ENCODE measurements around the gene MYOM1. TPM values are rescaled to one million over a fixed set of nuclear protein-coding genes. Genes with fewer than 3 reads are reported as not detected.
"Not testable (repeated sequence)": the region's sequence is repeated elsewhere in the genome, so short reads cannot be mapped to it uniquely, and the experiment has no call there.

The MYOM1 gene
- total RNA-seq, 1 donor from 2014 or later: 0.26 TPM

GRCh38 chr18:3079653-3080052 is 140.1 kb downstream of the MYOM1 start:
- no peaks in the 10 kb centered on the region for H3K36me3 ChIP-seq (ENCODE audit: control insufficient read depth, insufficient read depth, low read length)
- no peaks in the 10 kb centered on the region for H3K27me3 ChIP-seq (ENCODE audit: control insufficient read depth, insufficient read depth, low read length)
- DNase-seq (ENCODE audit: low read depth) (no peak), FAIRE-seq (no peak)
- no peak for TF ChIP-seq CTCF (IDR thresholded peaks at IDR 0.05; ENCODE audit: insufficient read depth, low read length, severe bottlenecking)
- H3K4me3 ChIP-seq (ENCODE audit: low read depth, low read length): no peak overlapping the region

GRCh38 chr18:3075491-3075890 is 144.3 kb downstream of the MYOM1 start:
- FAIRE-seq (no peak), DNase-seq (ENCODE audit: low read depth) (peak; percentile 10)
- Histone ChIP-seq H3K4me3 (ENCODE audit: low read depth, low read length) (no peak overlapping the region), H3K36me3 (ENCODE audit: control insufficient read depth, insufficient read depth, low read length) (no peaks in the 10 kb centered on the region), H3K27me3 (ENCODE audit: control insufficient read depth, insufficient read depth, low read length) (no peaks in the 10 kb centered on the region)
- no peak for TF ChIP-seq CTCF (IDR thresholded peaks at IDR 0.05; ENCODE audit: insufficient read depth, low read length, severe bottlenecking)

- DNase-seq (ENCODE audit: low read depth) (no peak), FAIRE-seq (no peak)
- Histone ChIP-seq H3K4me3 (ENCODE audit: low read depth, low read length) (no peak overlapping the region), H3K27me3 (ENCODE audit: control insufficient read depth, insufficient read depth, low read length) (no peaks in the 10 kb centered on the region), H3K36me3 (ENCODE audit: control insufficient read depth, insufficient read depth, low read length) (no peaks in the 10 kb centered on the region)
- TF ChIP-seq CTCF (IDR thresholded peaks at IDR 0.05; ENCODE audit: insufficient read depth, low read length, severe bottlenecking): no peak
These were observed 145.7 kb downstream of the MYOM1 start for GRCh38 chr18:3074087-3074486.

GRCh38 chr18:3073353-3073752 is 146.4 kb downstream of the MYOM1 start:
- not testable (repeated sequence) for FAIRE-seq; DNase-seq (ENCODE audit: low read depth); H3K27me3 ChIP-seq (ENCODE audit: control insufficient read depth, insufficient read depth, low read length); H3K36me3 ChIP-seq (ENCODE audit: control insufficient read depth, insufficient read depth, low read length); H3K4me3 ChIP-seq (ENCODE audit: low read depth, low read length)

GRCh38 chr18:3071676-3072075 is 148.1 kb downstream of the MYOM1 start:
- no peaks in the 10 kb centered on the region for H3K36me3 ChIP-seq (ENCODE audit: control insufficient read depth, insufficient read depth, low read length)
- no peak overlapping the region for H3K4me3 ChIP-seq (ENCODE audit: low read depth, low read length)
- no peak for FAIRE-seq
- H3K27me3 ChIP-seq (ENCODE audit: control insufficient read depth, insufficient read depth, low read length): no peaks in the 10 kb centered on the region
- no peak for TF ChIP-seq CTCF (IDR thresholded peaks at IDR 0.05; ENCODE audit: insufficient read depth, low read length, severe bottlenecking)
- DNase-seq (ENCODE audit: low read depth): no peak

- FAIRE-seq: no peak
These were observed 149.9 kb downstream of the MYOM1 start for GRCh38 chr18:3069671-3070433.

More at GRCh38 chr18:3069671-3070433, 149.9 kb downstream of the MYOM1 start:
- Histone ChIP-seq H3K27me3 (ENCODE audit: control insufficient read depth, insufficient read depth, low read length) (no peaks in the 10 kb centered on the region), H3K4me3 (ENCODE audit: low read depth, low read length) (no peak overlapping the region), H3K36me3 (ENCODE audit: control insufficient read depth, insufficient read depth, low read length) (no peaks in the 10 kb centered on the region)
- no peak for TF ChIP-seq CTCF (IDR thresholded peaks at IDR 0.05; ENCODE audit: insufficient read depth, low read length, severe bottlenecking)
- no peak for DNase-seq (ENCODE audit: low read depth)

Data from bronchial epithelial cell (primary cell).